ENCODE data around the gene TOB1. TPM values are rescaled to one million over a fixed set of nuclear protein-coding genes. Genes with fewer than 3 reads are reported as not detected.
"Not testable (repeated sequence)": the region's sequence is repeated elsewhere in the genome, so short reads cannot be mapped to it uniquely, and the experiment has no call there.

TOB1 gene
- total RNA-seq, 2 experiments from 2014 or later, result 419 to 449 TPM

DNA sequence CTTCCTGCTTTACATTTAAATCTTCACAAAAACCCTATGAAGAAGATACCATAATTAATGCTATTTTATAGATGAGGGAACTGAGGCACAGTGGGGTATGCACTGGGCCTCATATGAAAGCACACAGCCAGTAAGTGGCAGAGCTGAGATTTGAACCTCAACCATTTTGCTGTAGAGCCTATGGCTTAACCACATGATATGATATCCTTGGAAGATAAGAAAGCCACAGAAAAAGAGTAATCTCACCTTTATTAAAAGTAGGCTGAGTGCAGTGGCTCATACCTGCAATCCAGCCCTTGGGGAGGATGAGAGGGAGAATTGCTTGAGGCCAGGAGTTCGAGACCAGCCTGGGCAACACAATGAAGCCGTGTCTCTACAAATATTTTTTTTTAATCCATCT is 15.0 kb upstream of the TOB1 start:
- H3K4me3 Mint-ChIP-seq, result no peak overlapping the region
- no peak overlapping the region for H3K4me3 ChIP-seq (ENCODE audit: low read length)
- no peaks in the 10 kb centered on the region for H3K27me3 Mint-ChIP-seq
- H3K27ac ChIP-seq (ENCODE audit: low read depth in 1 of 2, low read length in 2 of 2), result no peak overlapping the region
- H3K27me3 ChIP-seq (ENCODE audit: control insufficient read depth in 1 of 2, insufficient read depth in 2 of 2, low read length in 2 of 2), result no peaks in the 10 kb centered on the region
- H3K27ac Mint-ChIP-seq, result no peak overlapping the region
- no peak for DNase-seq
- peaks cover 33% of the 10 kb centered on the region for H3K4me1 Mint-ChIP-seq (ENCODE audit: low read depth)
- peaks cover 20% of the 10 kb centered on the region for H3K4me1 ChIP-seq (ENCODE audit: insufficient read depth, low read length)
- H3K9me3 Mint-ChIP-seq, result no peaks in the 10 kb centered on the region
- ChIA-PET CTCF (interaction anchor here (0.6 kb wide), 1 partner anchor 21 kb away, joined by 3 read pairs; no protein-coding TSS in a partner anchor), POLR2A (interaction anchor here (1.0 to 11.1 kb wide), 2 partner anchors 9 to 15 kb away, joined by 4 to 125 read pairs; partner anchors contain the start of gene TOB1)
- no peaks in the 10 kb centered on the region for H3K36me3 ChIP-seq (ENCODE audit: insufficient read depth, low read length)
- H3K36me3 Mint-ChIP-seq (ENCODE audit: low read depth), result no peaks in the 10 kb centered on the region
- intact Hi-C loops (cut with DNase I, micrococcal nuclease), result no loop called here
- no peak for ATAC-seq (ENCODE audit: poor library complexity)
- TF ChIP-seq, protein P1, sequence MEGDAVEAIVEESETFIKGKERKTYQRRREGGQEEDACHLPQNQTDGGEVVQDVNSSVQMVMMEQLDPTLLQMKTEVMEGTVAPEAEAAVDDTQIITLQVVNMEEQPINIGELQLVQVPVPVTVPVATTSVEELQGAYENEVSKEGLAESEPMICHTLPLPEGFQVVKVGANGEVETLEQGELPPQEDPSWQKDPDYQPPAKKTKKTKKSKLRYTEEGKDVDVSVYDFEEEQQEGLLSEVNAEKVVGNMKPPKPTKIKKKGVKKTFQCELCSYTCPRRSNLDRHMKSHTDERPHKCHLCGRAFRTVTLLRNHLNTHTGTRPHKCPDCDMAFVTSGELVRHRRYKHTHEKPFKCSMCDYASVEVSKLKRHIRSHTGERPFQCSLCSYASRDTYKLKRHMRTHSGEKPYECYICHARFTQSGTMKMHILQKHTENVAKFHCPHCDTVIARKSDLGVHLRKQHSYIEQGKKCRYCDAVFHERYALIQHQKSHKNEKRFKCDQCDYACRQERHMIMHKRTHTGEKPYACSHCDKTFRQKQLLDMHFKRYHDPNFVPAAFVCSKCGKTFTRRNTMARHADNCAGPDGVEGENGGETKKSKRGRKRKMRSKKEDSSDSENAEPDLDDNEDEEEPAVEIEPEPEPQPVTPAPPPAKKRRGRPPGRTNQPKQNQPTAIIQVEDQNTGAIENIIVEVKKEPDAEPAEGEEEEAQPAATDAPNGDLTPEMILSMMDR (IDR thresholded peaks at IDR 0.05), result no peak
- H3K9me3 ChIP-seq (ENCODE audit: control insufficient read depth in 1 of 2, insufficient read depth in 1 of 2, low read length in 2 of 2), result peaks cover 0 to 4% of the 10 kb centered on the region in 2 experiments

DNA sequence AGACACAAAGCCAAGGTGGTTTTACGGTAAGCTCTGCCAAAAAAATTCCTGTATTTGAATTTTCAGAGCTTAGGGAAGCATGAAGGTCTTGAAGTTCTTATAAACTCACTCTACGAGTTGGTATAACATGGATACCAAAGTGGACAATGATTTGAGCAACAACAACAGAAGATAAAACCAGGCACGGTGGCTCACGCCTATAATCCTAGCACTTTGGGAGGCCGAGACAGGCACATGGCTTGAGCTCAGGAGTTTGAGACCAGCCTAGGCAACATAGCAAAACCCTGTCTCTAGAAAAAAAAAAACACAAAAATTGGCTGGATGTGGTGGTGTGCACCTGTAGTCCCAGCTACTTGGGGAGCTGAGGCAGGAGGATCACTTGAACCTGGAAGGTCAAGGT is 12.9 kb upstream of the TOB1 start:
- Mint-ChIP-seq H3K27me3 (no peaks in the 10 kb centered on the region), H3K27ac (no peak overlapping the region), H3K4me3 (no peak overlapping the region), H3K9me3 (no peaks in the 10 kb centered on the region), H3K36me3 (ENCODE audit: low read depth) (no peaks in the 10 kb centered on the region), H3K4me1 (ENCODE audit: low read depth) (peaks cover 31% of the 10 kb centered on the region)
- Histone ChIP-seq H3K27ac (ENCODE audit: low read depth in 1 of 2, low read length in 2 of 2) (no peak overlapping the region), H3K27me3 (ENCODE audit: control insufficient read depth in 1 of 2, insufficient read depth in 2 of 2, low read length in 2 of 2) (no peaks in the 10 kb centered on the region), H3K36me3 (ENCODE audit: insufficient read depth, low read length) (no peaks in the 10 kb centered on the region), H3K9me3 (ENCODE audit: control insufficient read depth in 1 of 2, insufficient read depth in 1 of 2, low read length in 2 of 2) (peaks cover 0 to 4% of the 10 kb centered on the region in 2 experiments), H3K4me1 (ENCODE audit: insufficient read depth, low read length) (peaks cover 15% of the 10 kb centered on the region), H3K4me3 (ENCODE audit: low read length) (no peak overlapping the region)
- ATAC-seq (ENCODE audit: poor library complexity) (no peak), DNase-seq (no peak)
- TF ChIP-seq, protein P1 (IDR thresholded peaks at IDR 0.05), result no peak
- ChIA-PET POLR2A (interaction anchor here (1.1 to 3.4 kb wide), 2 partner anchors 11 to 14 kb away, joined by 3 to 23 read pairs; partner anchors contain the start of gene TOB1), CTCF (interaction anchor here (0.6 kb wide), 2 partner anchors 11 to 99 kb away, joined by 3 to 4 read pairs; no protein-coding TSS in a partner anchor)
- intact Hi-C loops (cut with DNase I, micrococcal nuclease), result no loop called here

DNA sequence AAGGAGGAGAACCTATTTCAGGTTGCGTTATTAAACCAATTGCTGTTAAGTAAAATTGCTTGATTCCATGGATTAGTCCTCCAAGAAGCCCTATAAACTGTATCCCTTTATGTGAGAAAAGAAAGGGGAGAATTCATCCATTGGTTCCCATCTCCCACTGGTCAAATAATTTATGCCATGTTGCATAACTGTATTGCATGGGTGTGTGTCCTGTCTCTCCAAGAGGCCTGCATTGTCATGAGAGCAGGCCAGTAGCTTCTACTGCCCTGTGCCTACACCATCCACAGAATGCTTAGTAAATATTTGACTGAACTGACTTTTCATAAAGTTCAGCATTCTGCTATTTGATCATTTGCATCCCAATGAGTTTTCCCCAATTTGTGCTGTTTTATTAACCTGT is 11.7 kb upstream of the TOB1 start:
- ATAC-seq (ENCODE audit: poor library complexity), result no peak
- Mint-ChIP-seq H3K4me3 (no peak overlapping the region), H3K9me3 (no peaks in the 10 kb centered on the region), H3K36me3 (ENCODE audit: low read depth) (no peaks in the 10 kb centered on the region), H3K27me3 (no peaks in the 10 kb centered on the region), H3K4me1 (ENCODE audit: low read depth) (peaks cover 34% of the 10 kb centered on the region), H3K27ac (no peak overlapping the region)
- intact Hi-C loops (cut with DNase I, micrococcal nuclease), result no loop called here
- TF ChIP-seq, protein P1 (IDR thresholded peaks at IDR 0.05), result no peak
- DNase-seq, result no peak
- peaks cover 14% of the 10 kb centered on the region for H3K4me1 ChIP-seq (ENCODE audit: insufficient read depth, low read length)
- no peaks in the 10 kb centered on the region for H3K27me3 ChIP-seq (ENCODE audit: control insufficient read depth in 1 of 2, insufficient read depth in 2 of 2, low read length in 2 of 2)
- ChIA-PET POLR2A (interaction anchor here (1.1 to 3.4 kb wide), 2 partner anchors 11 to 12 kb away, joined by 3 to 23 read pairs; partner anchors contain the start of gene TOB1), CTCF (interaction anchor here (1.1 kb wide), 1 partner anchor 10 kb away, joined by 3 read pairs; no protein-coding TSS in a partner anchor)
- H3K4me3 ChIP-seq (ENCODE audit: low read length), result no peak overlapping the region
- H3K36me3 ChIP-seq (ENCODE audit: insufficient read depth, low read length), result no peaks in the 10 kb centered on the region
- H3K27ac ChIP-seq (ENCODE audit: low read depth in 1 of 2, low read length in 2 of 2), result no peak overlapping the region
- peaks cover 0 to 4% of the 10 kb centered on the region in 2 experiments for H3K9me3 ChIP-seq (ENCODE audit: control insufficient read depth in 1 of 2, insufficient read depth in 1 of 2, low read length in 2 of 2)

DNA sequence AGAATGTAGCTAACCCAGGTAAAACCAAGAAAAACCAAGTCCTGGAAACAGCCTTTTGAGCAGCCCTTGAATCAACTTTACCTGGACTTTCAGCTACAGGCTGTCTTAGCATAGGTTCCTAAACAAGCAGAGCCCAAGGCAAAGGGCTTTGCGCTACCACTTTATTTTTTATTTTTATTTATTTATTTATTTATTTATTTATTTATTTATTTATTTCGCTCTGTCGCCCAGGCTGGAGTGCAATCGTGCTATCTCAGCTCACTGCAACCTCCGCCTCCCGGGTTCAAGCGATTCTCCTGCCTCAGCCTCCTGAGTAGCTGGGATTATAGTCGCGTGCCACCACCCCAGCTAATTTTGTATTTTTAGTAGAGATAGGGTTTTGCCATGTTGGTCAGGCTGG is 10.9 kb upstream of the TOB1 start:
- H3K9me3 ChIP-seq (ENCODE audit: control insufficient read depth in 1 of 2, insufficient read depth in 1 of 2, low read length in 2 of 2); H3K27ac ChIP-seq (ENCODE audit: low read depth in 1 of 2, low read length in 2 of 2); H3K36me3 Mint-ChIP-seq (ENCODE audit: low read depth); H3K4me3 Mint-ChIP-seq; ATAC-seq (ENCODE audit: poor library complexity); H3K9me3 Mint-ChIP-seq; intact Hi-C loops (cut with DNase I, micrococcal nuclease); H3K4me3 ChIP-seq (ENCODE audit: low read length); H3K27ac Mint-ChIP-seq; H3K27me3 Mint-ChIP-seq; H3K27me3 ChIP-seq (ENCODE audit: control insufficient read depth in 1 of 2, insufficient read depth in 2 of 2, low read length in 2 of 2); DNase-seq; H3K36me3 ChIP-seq (ENCODE audit: insufficient read depth, low read length): not testable (repeated sequence)
- CTCF ChIA-PET, result interaction anchor here (1.2 kb wide), 1 partner anchor 12 kb away, joined by 4 read pairs; no protein-coding TSS in a partner anchor
- peaks cover 22% of the 10 kb centered on the region for H3K4me1 ChIP-seq (ENCODE audit: insufficient read depth, low read length)
- POLR2A ChIA-PET, result interaction anchor here (3.4 kb wide), 1 partner anchor 12 kb away, joined by 23 read pairs; the partner anchor contains the start of gene TOB1
- H3K4me1 Mint-ChIP-seq (ENCODE audit: low read depth), result peaks cover 34% of the 10 kb centered on the region
